Gastrocnemius medialis (tissue), 4 donors: Measurements from ENCODE around the gene MMP12. TPM values are rescaled to one million over a fixed set of nuclear protein-coding genes. Genes with fewer than 3 reads are reported as not detected.

Experiments
- ATAC-seq, 2 donors: fragments of 150-250 bp; one replicate each; pipeline ENCODE4 v1.9.1; 2016
- DNase-seq, 2 donors: peaks; one replicate each; pipeline ENCODE4 v3.0.0-alpha.2; 2019
- H3K27ac ChIP-seq, 4 donors: fragments of 200-600 bp; sonication (generic); 1 replicate in 1 of 4; 2 replicates in 3 of 4; pipeline ENCODE4 v1.5.1; 2016 to 2018; ENCODE audit warnings: mild to moderate bottlenecking in 2 of 4, moderate library complexity in 1 of 4
- H3K27me3 ChIP-seq, 3 donors: fragments of 200-600 bp; sonication (generic) in 2 of 3; 1 replicate in 1 of 3; 2 replicates in 2 of 3; pipeline versions ENCODE4 v1.5.1 to v1.6.0; 2016 to 2019; ENCODE audit warnings: mild to moderate bottlenecking in 1 of 3, moderate library complexity in 1 of 3
- H3K36me3 ChIP-seq, 2 donors: fragments of 200-600 bp; sonication (generic) in 1 of 2; one replicate each; pipeline ENCODE4 v1.5.1; 2017 to 2018
- H3K4me1 ChIP-seq, 2 donors: fragments of 200-600 bp; sonication (generic) in 1 of 2; one replicate each; pipeline ENCODE4 v1.5.1; 2016 to 2017; ENCODE audit warnings: mild to moderate bottlenecking in 2 of 2
- H3K4me3 ChIP-seq, 4 donors: fragments of 200-600 bp; sonication (generic) in 3 of 4; 1 replicate in 1 of 4; 2 replicates in 3 of 4; pipeline ENCODE4 v1.5.1; 2016 to 2019; ENCODE audit warnings: mild to moderate bottlenecking in 2 of 4
- H3K9me3 ChIP-seq, 3 donors: fragments of 200-600 bp; sonication (generic) in 2 of 3; 1 replicate in 1 of 3; 2 replicates in 2 of 3; pipeline ENCODE4 v1.5.1; 2016 to 2019
- POLR2A ChIP-seq, 2 donors: fragments of 450-650 bp; IDR thresholded peaks; one replicate each; pipeline ENCODE4 v1.6.1; 2017; ENCODE audit warnings: antibody characterized with exemption in 2 of 2, mild to moderate bottlenecking in 2 of 2, moderate library complexity in 2 of 2
- in situ Hi-C, 4 donors: fragments of 200-750 bp; cut with MboI; loops; one replicate each; pipeline versions ENCODE4 v1.15.0 to v1.8.0; 2017; ENCODE audit warnings: low sequenced_read_pairs in 4 of 4
- intact Hi-C: fragments of 100-400 bp; cut with DNase I; formaldehyde crosslinking; loops from one replicate; pipeline ENCODE4 v1.15.1; 2023; ENCODE audit warnings: low total_unique reads
- total RNA-seq, 4 donors: library from RNA; depleted of rRNA; stranded (reverse); fragments of >200 nt; gene quantifications; one replicate each; pipeline versions ENCODE4 v1.1.0 to v1.2.3, GENCODE V29; 2016
- TF ChIP-seq, protein P1 (sequence below), 5 experiments: fragments of 450-650 bp in 3 of 5; fragments of 200-600 bp in 2 of 5; sonication (generic) in 2 of 5; IDR thresholded peaks in 4 of 5; conservative IDR thresholded peaks in 1 of 5; 1 replicate in 4 of 5; 2 replicates in 1 of 5; pipeline ENCODE4 v1.5.1; 2016 to 2019; ENCODE audit warnings: antibody characterized with exemption in 5 of 5, mild to moderate bottlenecking in 3 of 5, moderate library complexity in 3 of 5

MMP12 gene
- total RNA-seq, 4 donors from 2014 or later = not detected

DNA sequence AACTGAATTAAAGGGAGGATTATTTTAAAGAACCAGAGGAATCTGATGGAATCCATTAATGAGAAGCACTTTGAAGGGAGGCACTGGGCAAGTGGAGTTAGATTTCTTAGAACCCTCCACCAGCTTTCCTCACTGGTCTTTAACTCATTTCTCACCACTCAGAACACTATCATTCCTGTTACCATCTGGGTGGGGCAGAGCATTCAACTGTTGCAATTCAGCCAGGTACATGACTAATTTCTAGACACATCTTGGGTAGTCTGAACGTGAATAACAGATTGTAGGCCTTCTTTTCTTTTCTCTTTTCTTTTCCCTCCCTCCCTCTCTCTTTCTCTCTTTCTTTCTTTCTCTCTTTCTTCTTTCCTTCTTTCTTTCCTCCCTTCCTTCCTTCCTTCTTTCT lies 61.3 kb downstream of the MMP12 start:
- H3K27ac ChIP-seq = no peak overlapping the region
- ATAC-seq = no peak
- no peaks in the 10 kb centered on the region for H3K27me3 ChIP-seq
- H3K36me3 ChIP-seq = no peaks in the 10 kb centered on the region
- in situ Hi-C loops (no loop called here), intact Hi-C loops (no loop called here)
- H3K4me3 ChIP-seq = no peak overlapping the region
- H3K9me3 ChIP-seq = no peaks in the 10 kb centered on the region
- TF ChIP-seq, protein P1, sequence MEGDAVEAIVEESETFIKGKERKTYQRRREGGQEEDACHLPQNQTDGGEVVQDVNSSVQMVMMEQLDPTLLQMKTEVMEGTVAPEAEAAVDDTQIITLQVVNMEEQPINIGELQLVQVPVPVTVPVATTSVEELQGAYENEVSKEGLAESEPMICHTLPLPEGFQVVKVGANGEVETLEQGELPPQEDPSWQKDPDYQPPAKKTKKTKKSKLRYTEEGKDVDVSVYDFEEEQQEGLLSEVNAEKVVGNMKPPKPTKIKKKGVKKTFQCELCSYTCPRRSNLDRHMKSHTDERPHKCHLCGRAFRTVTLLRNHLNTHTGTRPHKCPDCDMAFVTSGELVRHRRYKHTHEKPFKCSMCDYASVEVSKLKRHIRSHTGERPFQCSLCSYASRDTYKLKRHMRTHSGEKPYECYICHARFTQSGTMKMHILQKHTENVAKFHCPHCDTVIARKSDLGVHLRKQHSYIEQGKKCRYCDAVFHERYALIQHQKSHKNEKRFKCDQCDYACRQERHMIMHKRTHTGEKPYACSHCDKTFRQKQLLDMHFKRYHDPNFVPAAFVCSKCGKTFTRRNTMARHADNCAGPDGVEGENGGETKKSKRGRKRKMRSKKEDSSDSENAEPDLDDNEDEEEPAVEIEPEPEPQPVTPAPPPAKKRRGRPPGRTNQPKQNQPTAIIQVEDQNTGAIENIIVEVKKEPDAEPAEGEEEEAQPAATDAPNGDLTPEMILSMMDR (IDR thresholded peaks at IDR 0.05 in 4 of 5, conservative IDR thresholded peaks at IDR 0.05 in 1 of 5) = no peak
- no peak for TF ChIP-seq POLR2A (IDR thresholded peaks at IDR 0.05)
- no peak for DNase-seq
- H3K4me1 ChIP-seq = no peaks in the 10 kb centered on the region

Other genes starting within 250 kb of the MMP12 start
- gene MMP20, start 249.7 kb downstream of the MMP12 start, total RNA-seq = not detected
- not detected for gene MMP27, start 169.2 kb downstream of the MMP12 start, total RNA-seq
- under 1 TPM in 3 of 4 donors, not detected in 1; 0.13 to 0.46 (median 0.24) TPM for gene MMP8, start 150.0 kb downstream of the MMP12 start, total RNA-seq
- gene MMP10, start 94.4 kb downstream of the MMP12 start, total RNA-seq = not detected
- not detected for gene MMP1, start 76.8 kb downstream of the MMP12 start, total RNA-seq
- gene MMP3, start 31.4 kb downstream of the MMP12 start, total RNA-seq = 100 to 1,000 TPM in 1 of 4 donors, 10 to 100 TPM in 3; 10.4 to 201 (median 80.5) TPM
- not detected for gene MMP13, start 80.8 kb upstream of the MMP12 start, total RNA-seq
- 10 to 100 TPM; 31.6 to 57.5 (median 50.8) TPM for gene DCUN1D5, start 217.2 kb upstream of the MMP12 start, total RNA-seq
- gene DYNC2H1, start 234.4 kb upstream of the MMP12 start, total RNA-seq = 1 to 10 TPM; 1.7 to 2.2 (median 1.9) TPM